K562 (cell line): Measurements from ENCODE around the gene LIN28A. TPM values are rescaled to one million over a fixed set of nuclear protein-coding genes. Genes with fewer than 3 reads are reported as not detected.

Experiments used
- FOXJ3 ChIP-seq: sonication (generic); formaldehyde crosslinking; IDR thresholded peaks from 2 replicates; pipeline ENCODE4 v1.4.0; 2020; ENCODE audit warnings: mild to moderate bottlenecking, missing genetic modification reagents
- GMEB1 ChIP-seq: fragments of 250-450 bp; sonication (Bioruptor Pico); IDR thresholded peaks from 2 replicates; pipeline ENCODE4 v1.4.0; 2020; ENCODE audit warnings: mild to moderate bottlenecking
- IRF9 ChIP-seq: fragments of 450-650 bp; IDR thresholded peaks from 2 replicates; pipeline ENCODE4 v1.6.1; 2016; ENCODE audit warnings: missing biosample characterization, missing genetic modification characterization
- RBM39 ChIP-seq: fragments of 200-400 bp; formaldehyde crosslinking; optimal IDR thresholded peaks from 2 replicates; pipeline ENCODE3; 2018; ENCODE audit warnings: low read depth, low read length
- SMAD2 ChIP-seq: fragments of 150-350 bp; IDR thresholded peaks from 2 replicates; pipeline ENCODE4 v1.6.1; 2014; ENCODE audit warnings: low read depth, mild to moderate bottlenecking, low read length
- STAT6 ChIP-seq: sonication (generic); formaldehyde crosslinking; IDR thresholded peaks from 2 replicates; pipeline ENCODE4 v1.8.1; 2023; ENCODE audit warnings: mild to moderate bottlenecking, missing genetic modification reagents
- TEAD4 ChIP-seq, 2 experiments: sonication (generic) in 1 of 2; formaldehyde crosslinking in 1 of 2; IDR thresholded peaks; 2 replicates each; pipeline versions ENCODE4 v1.6.1 to v1.8.0; 2012 to 2022; ENCODE audit warnings: borderline replicate concordance in 1 of 2, inconsistent platforms in 1 of 2, low read length in 1 of 2, mild to moderate bottlenecking in 1 of 2, missing genetic modification reagents in 1 of 2
- ZNF175 ChIP-seq: fragments of 200-800 bp; sonication (Bioruptor generic); IDR thresholded peaks from 2 replicates; pipeline ENCODE4 v1.6.1; 2016; ENCODE audit warnings: low read depth, mild to moderate bottlenecking, missing genetic modification characterization, missing compliant biosample characterization
- ZNF23 ChIP-seq: fragments of 250-450 bp; sonication (Bioruptor Pico); IDR thresholded peaks from 2 replicates; pipeline ENCODE4 v1.4.0; 2020; ENCODE audit warnings: mild to moderate bottlenecking
- ZNF384 ChIP-seq: IDR thresholded peaks from 2 replicates; pipeline ENCODE4 v1.6.1; 2012; ENCODE audit warnings: low read depth, low read length, improper control_type of control experiment
- ZNF57 ChIP-seq: fragments of 450-650 bp; formaldehyde crosslinking; IDR thresholded peaks from 2 replicates; pipeline ENCODE4 v1.4.0; 2020; ENCODE audit warnings: mild to moderate bottlenecking, moderate library complexity
- ZNF639 ChIP-seq, 2 experiments: fragments of 200-800 bp in 1 of 2; sonication (Bioruptor generic) in 1 of 2; sonication (generic) in 1 of 2; formaldehyde crosslinking in 1 of 2; IDR thresholded peaks in 1 of 2; conservative IDR thresholded peaks in 1 of 2; 2 replicates each; pipeline versions ENCODE4 v1.5.0 to v1.6.1; 2016 to 2020; ENCODE audit warnings: missing compliant biosample characterization in 1 of 2, missing genetic modification characterization in 1 of 2, missing genetic modification reagents in 1 of 2
- ZNF830 ChIP-seq: fragments of 250-450 bp; sonication (Bioruptor Pico); IDR thresholded peaks from 2 replicates; pipeline ENCODE4 v1.5.0; 2021; ENCODE audit warnings: mild to moderate bottlenecking
- polyA plus RNA-seq, 8 experiments: library from polyadenylated mRNA; depleted of rRNA in 4 of 8; stranded (reverse) in 5 of 8; unstranded in 3 of 8; fragments of >200 nt; fragmentation: Nextera tagmentation in 2 of 8; fragmentation: Illumina TruSeq in 1 of 8; extraction: Ambion mirVana in 2 of 8; extraction: Trizol in 1 of 8; gene quantifications; 2 replicates each; pipeline versions ENCODE4 v1.2.1 to v1.2.3, GENCODE V29; 2011 to 2014; ENCODE audit warnings: inconsistent platforms in 1 of 8, missing spikeins in 1 of 8
- total RNA-seq, 7 experiments: library from RNA; depleted of rRNA in 6 of 7; stranded (reverse); fragments of >200 nt in 6 of 7; fragmentation: Illumina TruSeq in 2 of 7; extraction: Trizol in 2 of 7; gene quantifications; 2 replicates each; pipeline versions ENCODE4 v1.2.1 to v1.2.3, GENCODE V29; 2011 to 2021; ENCODE audit warnings: low replicate concordance in 1 of 7

The LIN28A gene
- total and polyA plus RNA-seq, 9 of the 15 experiments (the other 6 are each of a cell fraction or from before 2014, with no cell fraction given): 0.80 to 5.4 (median 3.9) TPM

- TF ChIP-seq GMEB1 (CRISPR knock-in tag) (no peak), ZNF830 (CRISPR knock-in tag) (no peak), SMAD2 (no peak), ZNF384 (peak; percentile 79), ZNF23 (CRISPR knock-in tag) (no peak), ZNF57 (CRISPR knock-in tag) (no peak), IRF9 (no peak), ZNF639 (CRISPR knock-in tag; conservative IDR thresholded peaks at IDR 0.05 in 1 of 2, IDR thresholded peaks at IDR 0.05 in 1 of 2) (no peak), TEAD4 (IDR thresholded peaks at IDR 0.05; ENCODE audit: low read length) (peak; percentile 29; the same call in 1 of the 2 replicates), TEAD4 (CRISPR knock-in tag; IDR thresholded peaks at IDR 0.05; ENCODE audit: borderline replicate concordance) (no peak), ZNF175 (CRISPR knock-in tag) (no peak), FOXJ3 (CRISPR knock-in tag) (no peak), RBM39 (no peak), STAT6 (no peak)
Measured at GRCh38 chr1:26363549-26364448, 46.8 kb upstream of the LIN28A start (continued).
